Peyer's patch (tissue), 4 donors: ENCODE results near the gene GOLIM4. TPM values are rescaled to one million over a fixed set of nuclear protein-coding genes. Genes with fewer than 3 reads are reported as not detected.
A peak's percentile ranks its signal among the peaks of the same experiment; 100 is the strongest.
"Not testable (repeated sequence)": the region's sequence is repeated elsewhere in the genome, so short reads cannot be mapped to it uniquely, and the experiment has no call there.

Experiments
- DNase-seq, 3 donors: peaks; one replicate each; pipeline ENCODE4 v3.0.0-alpha.2; 2017 to 2019
- H3K27ac ChIP-seq, 4 donors: fragments of 200-600 bp; sonication (generic); one replicate each; pipeline ENCODE4 v1.5.1; 2016 to 2019
- H3K27me3 ChIP-seq, 2 donors: fragments of 200-600 bp; sonication (generic); one replicate each; pipeline ENCODE4 v1.5.1; 2019
- H3K36me3 ChIP-seq, 3 donors: fragments of 200-600 bp; sonication (generic); one replicate each; pipeline ENCODE4 v1.5.1; 2016 to 2019
- H3K4me1 ChIP-seq, 4 donors: fragments of 200-600 bp; sonication (generic); one replicate each; pipeline ENCODE4 v1.5.1; 2016 to 2019
- H3K4me3 ChIP-seq, 4 donors: fragments of 200-600 bp; sonication (generic); 1 replicate in 3 of 4; 2 replicates in 1 of 4; pipeline ENCODE4 v1.5.1; 2016 to 2019; ENCODE audit warnings: mild to moderate bottlenecking in 1 of 4
- H3K9me3 ChIP-seq, 4 donors: fragments of 200-600 bp; sonication (generic); one replicate each; pipeline ENCODE4 v1.5.1; 2016 to 2019; ENCODE audit warnings: mild to moderate bottlenecking in 1 of 4
- CTCF ChIP-seq, 6 experiments: fragments of 450-650 bp in 4 of 6; fragments of 200-600 bp in 2 of 6; sonication (generic) in 1 of 6; IDR thresholded peaks; one replicate each; pipeline ENCODE4 v1.5.1; 2017 to 2019; ENCODE audit warnings: antibody characterized with exemption in 6 of 6, mild to moderate bottlenecking in 3 of 6, moderate library complexity in 1 of 6
- POLR2A ChIP-seq, 2 donors: fragments of 450-650 bp; IDR thresholded peaks; one replicate each; pipeline ENCODE4 v1.5.1; 2017; ENCODE audit warnings: antibody characterized with exemption in 2 of 2, mild to moderate bottlenecking in 2 of 2, moderate library complexity in 2 of 2
- total RNA-seq, 4 donors: library from RNA; depleted of rRNA; stranded (reverse); fragments of >200 nt; gene quantifications; one replicate each; pipeline ENCODE4 v1.1.0, GENCODE V29; 2016

The GOLIM4 gene
- total RNA-seq, 4 donors from 2014 or later = 102 to 186 (median 139) TPM

- DNase-seq = no peak
- H3K9me3 ChIP-seq = no peaks in the 10 kb centered on the region
- TF ChIP-seq CTCF (IDR thresholded peaks at IDR 0.05) = no peak
- TF ChIP-seq POLR2A (IDR thresholded peaks at IDR 0.05) = no peak
- peaks cover 0 to 96% (median 0%) of the 10 kb centered on the region in 3 donors for H3K36me3 ChIP-seq
- no peaks in the 10 kb centered on the region for H3K27me3 ChIP-seq
- H3K27ac ChIP-seq = peak overlapping the region in 1 of 4 donors; percentile 19
- peaks cover 0 to 7% (median 0%) of the 10 kb centered on the region in 4 donors for H3K4me1 ChIP-seq
- H3K4me3 ChIP-seq = no peak overlapping the region
Observed at GRCh38 chr3:168026764-168027163, 69.0 kb downstream of the GOLIM4 start.

GRCh38 chr3:168025076-168025475 is 70.6 kb downstream of the GOLIM4 start:
- DNase-seq = no peak
- peak overlapping the region in 1 of 4 donors; percentile 31 for H3K27ac ChIP-seq
- H3K4me1 ChIP-seq = peaks cover 0 to 7% (median 0%) of the 10 kb centered on the region in 4 donors
- TF ChIP-seq CTCF (IDR thresholded peaks at IDR 0.05) (no peak), POLR2A (IDR thresholded peaks at IDR 0.05) (no peak)
- no peaks in the 10 kb centered on the region for H3K9me3 ChIP-seq
- H3K36me3 ChIP-seq = peaks cover 0 to 100% (median 0%) of the 10 kb centered on the region in 3 donors
- H3K27me3 ChIP-seq = no peaks in the 10 kb centered on the region
- H3K4me3 ChIP-seq = no peak overlapping the region

GRCh38 chr3:168024537-168024941 is 71.2 kb downstream of the GOLIM4 start:
- H3K36me3 ChIP-seq = peaks cover 0 to 100% (median 0%) of the 10 kb centered on the region in 3 donors
- H3K9me3 ChIP-seq = no peaks in the 10 kb centered on the region
- peak overlapping the region in 1 of 4 donors; percentile 31 for H3K27ac ChIP-seq
- H3K27me3 ChIP-seq = no peaks in the 10 kb centered on the region
- no peak overlapping the region for H3K4me3 ChIP-seq
- TF ChIP-seq POLR2A (IDR thresholded peaks at IDR 0.05) (no peak), CTCF (IDR thresholded peaks at IDR 0.05) (no peak)
- DNase-seq = no peak
- H3K4me1 ChIP-seq = peaks cover 0 to 7% (median 0%) of the 10 kb centered on the region in 4 donors

- no peaks in the 10 kb centered on the region for H3K27me3 ChIP-seq
- H3K9me3 ChIP-seq = no peaks in the 10 kb centered on the region
- H3K4me3 ChIP-seq = no peak overlapping the region
- peaks cover 0 to 93% (median 0%) of the 10 kb centered on the region in 3 donors for H3K36me3 ChIP-seq
- H3K4me1 ChIP-seq = peaks cover 0 to 7% (median 0%) of the 10 kb centered on the region in 4 donors
- DNase-seq = no peak
- TF ChIP-seq CTCF (IDR thresholded peaks at IDR 0.05) = no peak
- no peak for TF ChIP-seq POLR2A (IDR thresholded peaks at IDR 0.05)
- no peak overlapping the region for H3K27ac ChIP-seq
Observed at GRCh38 chr3:168021737-168022450, 73.8 kb downstream of the GOLIM4 start.

GRCh38 chr3:168011280-168011679 is 84.4 kb downstream of the GOLIM4 start:
- H3K4me1 ChIP-seq, H3K4me3 ChIP-seq, H3K9me3 ChIP-seq, DNase-seq, H3K27ac ChIP-seq, H3K27me3 ChIP-seq: not testable (repeated sequence)
- H3K36me3 ChIP-seq = peaks cover 0 to 28% (median 0%) of the 10 kb centered on the region in 3 donors

- TF ChIP-seq POLR2A (IDR thresholded peaks at IDR 0.05) (no peak), CTCF (IDR thresholded peaks at IDR 0.05) (no peak)
Observed at GRCh38 chr3:168006584-168006983, 89.1 kb downstream of the GOLIM4 start.

More at GRCh38 chr3:168006584-168006983, 89.1 kb downstream of the GOLIM4 start:
- DNase-seq = no peak
- Histone ChIP-seq H3K9me3 (no peaks in the 10 kb centered on the region), H3K27ac (no peak overlapping the region), H3K4me1 (peaks cover 0 to 5% (median 0%) of the 10 kb centered on the region in 4 donors), H3K36me3 (peaks cover 0 to 28% (median 0%) of the 10 kb centered on the region in 3 donors), H3K4me3 (no peak overlapping the region), H3K27me3 (no peaks in the 10 kb centered on the region)
